ENCODE data around the gene MYO3B. TPM values are rescaled to one million over a fixed set of nuclear protein-coding genes. Genes with fewer than 3 reads are reported as not detected.

The MYO3B gene
- total and polyA plus RNA-seq, 2 of the 8 experiments (the other 6 are each of a cell fraction or from before 2014, with no cell fraction given) = 0.17 to 0.19 TPM

- Histone ChIP-seq H4K91ac (replicated peaks; ENCODE audit: insufficient read length, low read length) (no peak overlapping the region), H3K27ac (ENCODE audit: low read depth, low read length) (no peak overlapping the region), H4K20me1 (replicated peaks in 1 of 2; ENCODE audit: control insufficient read depth in 1 of 2, insufficient read depth in 2 of 2, low read length in 2 of 2) (no peaks in the 10 kb centered on the region), H3K56ac (replicated peaks; ENCODE audit: insufficient read length, low read depth, low read length) (no peak overlapping the region), H2AK5ac (ENCODE audit: low read depth, low read length) (no peak overlapping the region), H3K27me3 (replicated peaks in 1 of 4; ENCODE audit: control insufficient read depth in 3 of 4, extremely low read depth in 1 of 4, insufficient read depth in 3 of 4, low read length in 3 of 4) (no peaks in the 10 kb centered on the region), H2BK20ac (ENCODE audit: low read length) (peak overlapping the region; percentile 73), H3K23ac (ENCODE audit: insufficient read length) (no peak overlapping the region), H3K36me3 (ENCODE audit: control insufficient read depth in 2 of 4, insufficient read depth in 4 of 4, low read length in 3 of 4) (no peaks in the 10 kb centered on the region; a peak in 1 of 8 replicates), H4K5ac (ENCODE audit: insufficient read length, low read depth, low read length) (no peak overlapping the region), H3K4me1 (replicated peaks in 1 of 4; ENCODE audit: control insufficient read depth in 3 of 4, insufficient read depth in 4 of 4, low read length in 3 of 4) (peaks cover 3 to 29% (median 19%) of the 10 kb centered on the region in 4 experiments; a peak in 6 of 7 replicates), H3K23me2 (ENCODE audit: low read depth, low read length) (no peaks in the 10 kb centered on the region), H4K8ac (ENCODE audit: extremely low read depth, insufficient read depth, low read length) (no peak overlapping the region), H3K18ac (ENCODE audit: extremely low read depth, low read length) (no peak overlapping the region), H2BK120ac (replicated peaks; ENCODE audit: low read depth, low read length) (peak overlapping the region; percentile 59), H3K4ac (replicated peaks; ENCODE audit: insufficient read length, low read depth, low read length) (no peak overlapping the region), H3K79me2 (ENCODE audit: control insufficient read depth in 1 of 2, insufficient read depth in 2 of 2, low read length in 2 of 2) (no peaks in the 10 kb centered on the region), H3K9me3 (ENCODE audit: insufficient read depth in 2 of 2, low read depth in 1 of 2, low read length in 1 of 2) (no peaks in the 10 kb centered on the region), H3K4me3 (ENCODE audit: extremely low read depth in 1 of 4, insufficient read depth in 2 of 4, low read depth in 3 of 4, low read length in 4 of 4) (no peak overlapping the region), H3K4me2 (ENCODE audit: insufficient read depth in 1 of 2, low read depth in 2 of 2, low read length in 2 of 2) (no peak overlapping the region), H3K79me1 (ENCODE audit: low read depth, low read length) (no peaks in the 10 kb centered on the region), H2BK15ac (ENCODE audit: low read length) (no peak overlapping the region), H2BK5ac (ENCODE audit: low read depth, low read length) (no peak overlapping the region), H2BK12ac (ENCODE audit: low read depth, low read length) (no peak overlapping the region), H3K14ac (ENCODE audit: insufficient read length) (no peak overlapping the region), H3K9ac (replicated peaks in 1 of 4; ENCODE audit: extremely low read depth in 1 of 4, low read depth in 3 of 4, low read length in 3 of 4) (no peak overlapping the region), H2AFZ (ENCODE audit: low read length) (no peak overlapping the region)
- no peak for FAIRE-seq
- 88% methylated on average over 2 of the region's 2 CpGs; no CpG with 5 or more reads in 1 of the 2 experiments for WGBS, 2 experiments (ENCODE audit: extremely low coverage in 1 of 2, insufficient coverage in 1 of 2, insufficient read length in 1 of 2, insufficient replicate concordance in 2 of 2, low coverage in 1 of 2, low lambda C conversion rate in 2 of 2, missing lambda C conversion rate in 1 of 2)
- DNase-seq (ENCODE audit: low read depth in 1 of 2, low spot score in 2 of 2) = no peak
- ChIA-PET POLR2A (ENCODE audit: partially characterized antibody) (no interaction called here), CTCF (ENCODE audit: partially characterized antibody) (interaction anchor here (0.6 to 1.9 kb wide), 3 partner anchors 18 to 212 kb away, joined by 3 to 5 read pairs (median 4); no protein-coding TSS in a partner anchor)
- TF ChIP-seq RBBP5 (IDR thresholded peaks at IDR 0.05; ENCODE audit: borderline replicate concordance, low read depth, low read length) = no peak
- TF ChIP-seq BRCA1 (IDR thresholded peaks at IDR 0.05; ENCODE audit: low read depth, low read length) = no peak
- no peak for TF ChIP-seq SP2 (IDR thresholded peaks at IDR 0.05; ENCODE audit: low read length)
- no peak for TF ChIP-seq HDAC6 (IDR thresholded peaks at IDR 0.05; ENCODE audit: low read depth, low read length)
- no peak for TF ChIP-seq TAF7 (optimal IDR thresholded peaks at IDR 0.05; ENCODE audit: borderline replicate concordance, low read depth, low read length)
- no peak for TF ChIP-seq ZNF274 (IDR thresholded peaks at IDR 0.05; ENCODE audit: borderline replicate concordance, extremely low read depth, low read length)
- TF ChIP-seq SUZ12 (IDR thresholded peaks at IDR 0.05; ENCODE audit: low read length) = no peak
Observed at GRCh38 chr2:170218456-170218855, 40.5 kb downstream of the MYO3B start.
